ENCODE measurements around the gene SH3PXD2A.

Gene SH3PXD2A

GRCh38 chr10:103559776-103560175 is 295.6 kb downstream of the SH3PXD2A start:
- no peak overlapping the region for H3K4me3 ChIP-seq (ENCODE audit: low read length)
- TF ChIP-seq CTCF (conservative IDR thresholded peaks at IDR 0.05; ENCODE audit: low read depth, low read length) = no peak

GRCh38 chr10:103558911-103559310 is 296.5 kb downstream of the SH3PXD2A start:
- DNase-seq (ENCODE audit: low read depth) = no peak
- no peak overlapping the region for H3K4me3 ChIP-seq (ENCODE audit: low read length)
- TF ChIP-seq CTCF (conservative IDR thresholded peaks at IDR 0.05; ENCODE audit: low read depth, low read length) = no peak

More at GRCh38 chr10:103559776-103560175, 295.6 kb downstream of the SH3PXD2A start:
- DNase-seq (ENCODE audit: low read depth) = no peak

GRCh38 chr10:103557455-103557854 is 297.9 kb downstream of the SH3PXD2A start:
- no peak overlapping the region for H3K4me3 ChIP-seq (ENCODE audit: low read length)
- DNase-seq (ENCODE audit: low read depth) = no peak
- no peak for TF ChIP-seq CTCF (conservative IDR thresholded peaks at IDR 0.05; ENCODE audit: low read depth, low read length)

DNA sequence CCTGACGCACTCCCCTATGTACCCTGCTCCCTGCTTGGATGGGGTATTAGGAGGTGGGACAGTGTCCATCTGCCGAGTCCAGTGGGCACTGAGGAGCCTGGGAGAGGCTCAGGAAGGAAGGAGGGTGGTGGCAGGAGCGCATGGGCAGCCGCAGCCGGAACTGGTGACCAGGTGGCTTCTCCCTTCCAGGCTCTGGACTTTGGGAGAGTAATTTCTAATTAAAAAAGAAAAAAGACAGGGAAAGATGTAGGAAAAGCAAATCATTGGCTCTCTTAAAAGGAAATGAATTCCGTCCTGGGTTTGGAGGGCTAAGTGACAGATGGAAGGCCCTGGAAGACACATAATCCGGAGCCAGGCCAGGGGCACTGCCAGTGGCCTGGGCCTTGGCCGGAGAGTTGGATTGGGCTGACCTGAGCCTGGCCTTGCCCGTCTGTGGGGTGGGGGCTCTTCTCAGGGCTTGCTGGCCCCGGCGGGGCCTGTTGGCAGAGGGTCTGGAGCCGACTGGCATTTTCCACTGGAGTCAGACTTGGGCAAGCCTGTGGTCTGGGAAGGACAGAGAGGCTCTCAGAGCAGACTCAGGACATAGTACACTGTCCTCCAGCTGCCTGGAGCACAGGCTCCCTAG is 298.9 kb downstream of the SH3PXD2A start:
- no peak for TF ChIP-seq CTCF (conservative IDR thresholded peaks at IDR 0.05; ENCODE audit: low read depth, low read length)
- DNase-seq (ENCODE audit: low read depth) = no peak
- no peak overlapping the region for H3K4me3 ChIP-seq (ENCODE audit: low read length)

GRCh38 chr10:103555712-103556111 is 299.7 kb downstream of the SH3PXD2A start:
- peak overlapping the region; percentile 15 for H3K4me3 ChIP-seq (ENCODE audit: low read length)
- TF ChIP-seq CTCF (conservative IDR thresholded peaks at IDR 0.05; ENCODE audit: low read depth, low read length) = no peak
- no peak for DNase-seq (ENCODE audit: low read depth)

- no peak for DNase-seq (ENCODE audit: low read depth)
- TF ChIP-seq CTCF (conservative IDR thresholded peaks at IDR 0.05; ENCODE audit: low read depth, low read length) = no peak
These were observed 300.1 kb downstream of the SH3PXD2A start for GRCh38 chr10:103555325-103555649.

DNA sequence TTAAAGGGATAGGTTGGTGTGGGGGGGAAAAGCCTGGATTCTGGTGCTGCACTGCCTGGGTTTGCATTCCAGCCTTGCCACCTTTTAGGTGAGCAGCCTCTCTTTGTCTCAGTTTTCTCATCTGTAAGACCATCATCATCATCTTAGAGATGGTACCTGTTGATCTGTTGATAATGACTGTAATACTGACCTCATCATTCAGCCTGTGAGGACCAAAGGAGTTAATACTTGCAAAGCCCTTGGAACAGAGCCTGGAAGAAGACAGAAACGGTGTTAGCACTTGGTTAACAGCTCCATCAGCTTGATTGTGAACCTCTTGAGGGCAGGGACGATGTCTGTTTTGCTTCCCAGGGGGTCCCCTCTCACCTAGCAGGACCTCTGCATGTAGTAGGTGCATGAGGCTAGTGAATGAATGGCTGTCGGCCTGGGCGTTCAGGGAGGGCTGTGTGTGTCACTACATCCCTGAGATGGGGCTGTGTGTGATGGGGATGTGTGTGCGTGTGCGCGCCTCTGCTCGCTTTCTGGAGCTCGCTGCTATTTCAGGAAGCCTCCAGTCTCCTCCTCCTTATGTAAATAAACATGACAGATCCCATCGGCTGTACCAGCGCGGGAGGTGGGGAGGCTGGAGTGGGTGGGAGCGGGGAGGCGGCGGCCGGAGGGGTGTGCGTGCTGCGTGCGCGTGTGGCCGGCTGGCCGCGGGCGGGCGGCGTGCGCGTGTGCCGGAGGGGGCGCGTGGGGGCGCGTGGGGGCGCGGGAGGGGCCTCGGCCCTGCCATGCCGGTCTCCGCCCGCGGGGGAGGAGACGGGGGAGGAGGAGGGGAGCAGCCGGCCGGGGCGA is 300.7 kb downstream of the SH3PXD2A start:
- no peak for TF ChIP-seq CTCF (conservative IDR thresholded peaks at IDR 0.05; ENCODE audit: low read depth, low read length)
- no peak for DNase-seq (ENCODE audit: low read depth)
- peak overlapping the region; percentile 15 for H3K4me3 ChIP-seq (ENCODE audit: low read length)

More at GRCh38 chr10:103555325-103555649, 300.1 kb downstream of the SH3PXD2A start:
- peak overlapping the region; percentile 15 for H3K4me3 ChIP-seq (ENCODE audit: low read length)

All from retinal pigment epithelial cell (primary cell).